ENCODE results near the gene SAXO2. TPM values are rescaled to one million over a fixed set of nuclear protein-coding genes. Genes with fewer than 3 reads are reported as not detected.
"Not testable (repeated sequence)": the region's sequence is repeated elsewhere in the genome, so short reads cannot be mapped to it uniquely, and the experiment has no call there.

SAXO2 gene
- total and polyA plus RNA-seq, 2 donors (not counting 1 experiment from before 2014, with no cell fraction given): 0.36 to 0.66 TPM

- no peaks in the 10 kb centered on the region for H3K79me2 ChIP-seq (ENCODE audit: control insufficient read depth, insufficient read depth, low read length)
These were observed 22.8 kb upstream of the SAXO2 start for GRCh38 chr15:82239685-82240391.

GRCh38 chr15:82241836-82242499, 20.6 kb upstream of the SAXO2 start:
- not testable (repeated sequence) for H2AFZ ChIP-seq (ENCODE audit: low read length); H4K20me1 ChIP-seq (ENCODE audit: control insufficient read depth, extremely low read depth, insufficient read depth, low read length); H3K9ac ChIP-seq (ENCODE audit: insufficient read depth, low read length); H3K36me3 ChIP-seq (ENCODE audit: control insufficient read depth, insufficient read depth, low read length); H3K9me3 ChIP-seq (ENCODE audit: control insufficient read depth, insufficient read depth, low read depth, low read length); H3K4me3 ChIP-seq (replicated peaks in 1 of 4; ENCODE audit: control extremely low read depth in 1 of 4, insufficient read depth in 1 of 4, low read depth in 3 of 4, low read length in 4 of 4); H3K4me1 ChIP-seq (ENCODE audit: control insufficient read depth, extremely low read depth, insufficient read depth, low read length); H3K79me2 ChIP-seq (ENCODE audit: control insufficient read depth, insufficient read depth, low read length); H3K27ac ChIP-seq (ENCODE audit: insufficient read depth, low read length); H3K27me3 ChIP-seq (ENCODE audit: control insufficient read depth, insufficient read depth, low read length); H3K4me2 ChIP-seq (ENCODE audit: extremely low read depth, insufficient read depth, low read length)
- peak in 1 of 2 donors; percentile 28 for DNase-seq (ENCODE audit: low read depth in 2 of 2)

More at GRCh38 chr15:82239685-82240391, 22.8 kb upstream of the SAXO2 start:
- no peak overlapping the region for H3K4me3 ChIP-seq (replicated peaks in 1 of 4; ENCODE audit: control extremely low read depth in 1 of 4, insufficient read depth in 1 of 4, low read depth in 3 of 4, low read length in 4 of 4)
- DNase-seq (ENCODE audit: low read depth in 2 of 2): no peak
- H3K27ac ChIP-seq (ENCODE audit: insufficient read depth, low read length): no peak overlapping the region
- no peaks in the 10 kb centered on the region for H3K4me1 ChIP-seq (ENCODE audit: control insufficient read depth, extremely low read depth, insufficient read depth, low read length)
- TF ChIP-seq EZH2 (IDR thresholded peaks at IDR 0.05; ENCODE audit: low read length, missing control alignments) (no peak), CTCF (conservative IDR thresholded peaks at IDR 0.05 in 1 of 2, IDR thresholded peaks at IDR 0.05 in 1 of 2; ENCODE audit: low read depth in 1 of 2, low read length in 2 of 2) (no peak)
- peaks cover 5% of the 10 kb centered on the region for H3K36me3 ChIP-seq (ENCODE audit: control insufficient read depth, insufficient read depth, low read length)
- no peaks in the 10 kb centered on the region for H3K9me3 ChIP-seq (ENCODE audit: control insufficient read depth, insufficient read depth, low read depth, low read length)
- no peak overlapping the region for H2AFZ ChIP-seq (ENCODE audit: low read length)
- H3K4me2 ChIP-seq (ENCODE audit: extremely low read depth, insufficient read depth, low read length): no peak overlapping the region
- H3K27me3 ChIP-seq (ENCODE audit: control insufficient read depth, insufficient read depth, low read length): no peaks in the 10 kb centered on the region
- H3K9ac ChIP-seq (ENCODE audit: insufficient read depth, low read length): no peak overlapping the region
- H4K20me1 ChIP-seq (ENCODE audit: control insufficient read depth, extremely low read depth, insufficient read depth, low read length): no peaks in the 10 kb centered on the region

GRCh38 chr15:82243644-82244043, 19.0 kb upstream of the SAXO2 start:
- not testable (repeated sequence) for H3K27me3 ChIP-seq (ENCODE audit: control insufficient read depth, insufficient read depth, low read length); H3K4me3 ChIP-seq (replicated peaks in 1 of 4; ENCODE audit: control extremely low read depth in 1 of 4, insufficient read depth in 1 of 4, low read depth in 3 of 4, low read length in 4 of 4); H3K9ac ChIP-seq (ENCODE audit: insufficient read depth, low read length); H3K4me2 ChIP-seq (ENCODE audit: extremely low read depth, insufficient read depth, low read length); H2AFZ ChIP-seq (ENCODE audit: low read length); H3K27ac ChIP-seq (ENCODE audit: insufficient read depth, low read length); H3K79me2 ChIP-seq (ENCODE audit: control insufficient read depth, insufficient read depth, low read length); H3K36me3 ChIP-seq (ENCODE audit: control insufficient read depth, insufficient read depth, low read length); H3K9me3 ChIP-seq (ENCODE audit: control insufficient read depth, insufficient read depth, low read depth, low read length); DNase-seq (ENCODE audit: low read depth in 2 of 2); H4K20me1 ChIP-seq (ENCODE audit: control insufficient read depth, extremely low read depth, insufficient read depth, low read length); H3K4me1 ChIP-seq (ENCODE audit: control insufficient read depth, extremely low read depth, insufficient read depth, low read length)

GRCh38 chr15:82245956-82246355, 16.7 kb upstream of the SAXO2 start:
- not testable (repeated sequence) for H3K9me3 ChIP-seq (ENCODE audit: control insufficient read depth, insufficient read depth, low read depth, low read length)

GRCh38 chr15:82248261-82248660, 14.4 kb upstream of the SAXO2 start:
- not testable (repeated sequence) for H3K27ac ChIP-seq (ENCODE audit: insufficient read depth, low read length); H3K36me3 ChIP-seq (ENCODE audit: control insufficient read depth, insufficient read depth, low read length); H3K4me3 ChIP-seq (replicated peaks in 1 of 4; ENCODE audit: control extremely low read depth in 1 of 4, insufficient read depth in 1 of 4, low read depth in 3 of 4, low read length in 4 of 4); H3K79me2 ChIP-seq (ENCODE audit: control insufficient read depth, insufficient read depth, low read length); H3K9me3 ChIP-seq (ENCODE audit: control insufficient read depth, insufficient read depth, low read depth, low read length); DNase-seq (ENCODE audit: low read depth in 2 of 2); H3K4me2 ChIP-seq (ENCODE audit: extremely low read depth, insufficient read depth, low read length); H3K27me3 ChIP-seq (ENCODE audit: control insufficient read depth, insufficient read depth, low read length); H3K9ac ChIP-seq (ENCODE audit: insufficient read depth, low read length); H2AFZ ChIP-seq (ENCODE audit: low read length); H4K20me1 ChIP-seq (ENCODE audit: control insufficient read depth, extremely low read depth, insufficient read depth, low read length); H3K4me1 ChIP-seq (ENCODE audit: control insufficient read depth, extremely low read depth, insufficient read depth, low read length)

More at GRCh38 chr15:82245956-82246355, 16.7 kb upstream of the SAXO2 start:
- H3K27ac ChIP-seq (ENCODE audit: insufficient read depth, low read length); H3K79me2 ChIP-seq (ENCODE audit: control insufficient read depth, insufficient read depth, low read length); H3K36me3 ChIP-seq (ENCODE audit: control insufficient read depth, insufficient read depth, low read length); H3K4me3 ChIP-seq (replicated peaks in 1 of 4; ENCODE audit: control extremely low read depth in 1 of 4, insufficient read depth in 1 of 4, low read depth in 3 of 4, low read length in 4 of 4); H3K9ac ChIP-seq (ENCODE audit: insufficient read depth, low read length); H3K4me2 ChIP-seq (ENCODE audit: extremely low read depth, insufficient read depth, low read length); H3K27me3 ChIP-seq (ENCODE audit: control insufficient read depth, insufficient read depth, low read length); H2AFZ ChIP-seq (ENCODE audit: low read length); H4K20me1 ChIP-seq (ENCODE audit: control insufficient read depth, extremely low read depth, insufficient read depth, low read length); H3K4me1 ChIP-seq (ENCODE audit: control insufficient read depth, extremely low read depth, insufficient read depth, low read length); DNase-seq (ENCODE audit: low read depth in 2 of 2): not testable (repeated sequence)

Data from fibroblast of lung (primary cell).